SH-SY5Y (cell line): ENCODE results near the gene NELFA.

Experiments
- GATA2 ChIP-seq: IDR thresholded peaks from 2 replicates; pipeline ENCODE4 v1.6.1; 2011; ENCODE audit warnings: mild to moderate bottlenecking, low read depth, low read length
- GATA3 ChIP-seq: IDR thresholded peaks from 2 replicates; pipeline ENCODE4 v1.6.1; 2011; ENCODE audit warnings: low read depth, mild to moderate bottlenecking, low read length, moderate library complexity

NELFA gene

DNA sequence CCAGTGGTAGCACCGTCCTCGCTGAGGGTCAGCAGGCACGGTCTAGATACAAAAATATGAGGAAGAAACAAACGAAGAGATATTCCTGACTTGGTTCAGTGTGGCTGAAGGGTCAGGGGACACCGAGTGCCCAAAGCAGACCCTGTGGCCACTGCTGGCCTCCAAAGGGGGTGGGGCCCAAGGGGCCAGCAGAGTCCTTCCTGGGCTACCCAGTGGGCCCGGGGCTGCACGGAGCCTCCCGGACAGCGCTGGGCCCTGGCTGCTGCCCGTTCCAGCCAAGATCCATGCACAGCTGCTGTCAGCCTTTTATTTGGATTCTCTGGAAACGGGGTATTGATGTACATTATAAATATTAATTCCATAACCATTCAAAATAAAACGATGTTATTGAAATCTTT is 20.4 kb downstream of the NELFA start:
- TF ChIP-seq GATA3, result no peak
- no peak for TF ChIP-seq GATA2

DNA sequence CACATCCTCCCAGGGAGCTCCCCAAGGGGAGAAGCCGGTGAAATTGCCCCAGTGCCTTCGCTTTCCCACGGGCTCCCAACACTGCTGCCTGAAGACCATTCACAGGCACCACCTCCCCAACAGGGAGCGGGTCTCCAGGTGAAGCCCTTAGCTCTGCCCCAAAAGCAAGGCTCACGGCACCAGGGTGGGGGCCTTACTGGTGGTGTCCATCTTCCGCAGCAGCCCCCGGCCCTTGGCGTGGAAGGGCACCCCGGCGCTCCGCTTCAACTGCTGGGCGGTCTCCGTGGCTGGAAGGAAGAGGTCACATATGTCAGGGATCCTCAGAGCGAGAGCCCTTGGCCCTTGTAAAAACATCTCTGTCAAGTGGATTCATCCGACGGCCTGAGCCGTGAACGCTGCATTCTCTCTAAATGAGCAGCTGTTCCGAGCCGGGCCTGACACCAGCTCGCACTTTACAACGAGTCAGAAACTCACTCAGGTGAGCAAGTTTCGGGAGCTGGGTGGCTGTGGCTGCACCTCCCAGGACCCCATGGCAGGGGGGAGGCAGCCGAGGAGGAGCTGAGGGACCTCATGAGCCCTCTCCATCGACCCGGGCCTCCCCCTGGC is 20.9 kb downstream of the NELFA start:
- no peak for TF ChIP-seq GATA3
- no peak for TF ChIP-seq GATA2

DNA sequence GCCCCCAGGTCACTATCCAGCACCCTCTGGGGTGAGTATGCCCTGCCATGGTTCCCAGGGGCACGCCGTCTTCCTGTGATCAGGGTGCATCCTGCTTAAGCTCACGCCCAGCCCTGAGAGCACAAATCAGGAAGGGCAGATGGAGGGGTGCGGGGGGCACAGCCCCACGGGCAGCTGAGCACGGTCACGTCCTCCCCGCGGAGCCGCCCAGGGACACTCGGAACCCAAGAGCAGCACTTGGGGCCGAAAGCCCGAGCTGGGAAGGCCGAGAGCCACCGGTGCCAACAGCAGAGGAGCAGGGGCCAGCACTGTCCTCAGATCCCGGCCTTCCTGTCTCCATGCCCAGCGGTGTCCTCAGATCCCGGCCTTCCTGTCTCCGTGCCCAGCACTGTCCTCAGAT is 21.5 kb downstream of the NELFA start:
- no peak for TF ChIP-seq GATA3
- no peak for TF ChIP-seq GATA2

DNA sequence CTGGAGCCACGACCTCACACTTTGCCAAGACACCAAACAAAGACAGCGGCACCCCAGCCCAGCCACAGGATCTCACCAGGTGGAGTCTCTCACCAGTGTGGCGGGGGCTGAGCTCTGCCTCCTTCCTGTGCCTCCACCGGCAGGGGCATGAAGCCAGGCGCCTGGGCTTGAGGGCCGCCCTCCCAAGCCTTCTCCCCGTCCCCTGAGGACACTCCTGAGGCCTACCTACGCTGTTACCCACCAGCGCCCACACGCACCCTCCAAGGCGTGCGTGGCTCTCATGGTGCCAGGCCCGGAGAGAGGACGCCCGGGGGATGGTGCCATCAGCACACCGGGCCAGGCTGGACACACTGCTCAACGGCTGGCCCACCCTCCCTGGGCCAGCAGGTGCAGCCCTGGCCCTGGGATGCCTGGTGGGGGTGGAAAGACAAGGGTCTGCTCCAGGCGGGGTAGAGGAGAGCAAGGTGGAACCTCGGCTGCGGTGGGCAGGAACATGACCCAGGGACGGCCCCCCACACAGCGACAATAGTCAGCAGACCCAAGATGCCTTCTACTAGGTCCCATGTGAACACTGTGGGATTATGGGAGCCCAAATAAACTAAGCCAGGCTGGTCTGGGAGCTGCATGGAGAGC is 22.1 kb downstream of the NELFA start:
- TF ChIP-seq GATA2 (no peak), GATA3 (no peak)

DNA sequence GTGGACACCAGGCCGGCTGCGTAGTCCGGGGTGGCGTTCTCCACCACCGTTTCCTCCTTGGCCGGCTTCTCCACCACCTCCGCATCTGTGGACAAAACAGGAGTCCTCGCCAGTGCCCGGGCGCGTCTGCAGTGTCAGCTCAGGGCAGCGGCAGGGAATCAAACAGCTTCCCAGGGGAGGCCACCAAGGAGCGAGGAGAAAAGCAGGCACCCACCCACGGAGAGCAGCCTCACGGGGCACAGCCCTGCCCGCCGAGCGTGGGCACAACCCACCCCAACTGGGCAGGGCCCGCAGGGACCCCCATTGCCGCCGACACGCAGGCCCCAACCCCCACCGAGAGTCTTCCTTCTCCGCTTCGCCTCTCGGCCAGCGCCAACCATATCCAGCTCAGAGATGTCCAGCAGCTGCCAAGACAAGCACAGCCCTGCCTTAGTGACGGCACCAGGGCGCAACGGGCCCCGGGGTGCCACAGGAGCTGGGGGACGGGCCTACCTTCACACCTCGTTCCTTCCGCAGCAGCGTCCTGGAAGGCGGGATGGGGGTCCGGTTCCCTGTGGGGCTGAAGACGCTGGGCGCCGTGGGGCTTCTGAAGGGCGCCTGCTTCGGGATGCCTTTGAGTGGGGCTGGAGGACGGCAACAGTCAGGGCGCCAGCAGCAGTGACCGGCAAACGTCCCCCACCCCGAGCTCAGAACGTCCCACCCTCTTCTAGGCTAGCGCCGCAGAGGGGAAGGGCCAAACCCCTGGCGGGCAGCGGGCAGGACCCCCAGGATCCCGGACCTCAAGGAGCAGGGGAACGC is 22.8 kb downstream of the NELFA start:
- TF ChIP-seq GATA3 (no peak), GATA2 (no peak)

DNA sequence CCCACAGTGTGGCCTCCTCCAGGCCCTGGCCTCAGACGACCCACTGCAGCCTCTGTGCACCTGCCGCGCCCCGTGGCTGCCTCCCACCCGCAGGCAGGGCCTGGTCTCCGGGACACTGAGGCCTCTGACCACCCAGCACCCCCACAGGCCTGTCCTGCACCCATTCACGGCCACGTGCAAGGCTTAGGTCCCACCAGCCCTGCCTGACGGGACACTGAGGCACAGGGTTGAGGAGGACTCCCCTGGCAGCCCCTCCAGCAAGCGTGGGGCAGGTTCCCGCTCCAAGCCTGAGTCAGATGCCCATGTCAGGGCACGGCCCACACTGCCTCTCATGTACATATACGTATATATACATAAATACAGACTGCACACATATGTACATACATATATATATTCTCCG is 23.5 kb downstream of the NELFA start:
- no peak for TF ChIP-seq GATA2
- TF ChIP-seq GATA3, result no peak

DNA sequence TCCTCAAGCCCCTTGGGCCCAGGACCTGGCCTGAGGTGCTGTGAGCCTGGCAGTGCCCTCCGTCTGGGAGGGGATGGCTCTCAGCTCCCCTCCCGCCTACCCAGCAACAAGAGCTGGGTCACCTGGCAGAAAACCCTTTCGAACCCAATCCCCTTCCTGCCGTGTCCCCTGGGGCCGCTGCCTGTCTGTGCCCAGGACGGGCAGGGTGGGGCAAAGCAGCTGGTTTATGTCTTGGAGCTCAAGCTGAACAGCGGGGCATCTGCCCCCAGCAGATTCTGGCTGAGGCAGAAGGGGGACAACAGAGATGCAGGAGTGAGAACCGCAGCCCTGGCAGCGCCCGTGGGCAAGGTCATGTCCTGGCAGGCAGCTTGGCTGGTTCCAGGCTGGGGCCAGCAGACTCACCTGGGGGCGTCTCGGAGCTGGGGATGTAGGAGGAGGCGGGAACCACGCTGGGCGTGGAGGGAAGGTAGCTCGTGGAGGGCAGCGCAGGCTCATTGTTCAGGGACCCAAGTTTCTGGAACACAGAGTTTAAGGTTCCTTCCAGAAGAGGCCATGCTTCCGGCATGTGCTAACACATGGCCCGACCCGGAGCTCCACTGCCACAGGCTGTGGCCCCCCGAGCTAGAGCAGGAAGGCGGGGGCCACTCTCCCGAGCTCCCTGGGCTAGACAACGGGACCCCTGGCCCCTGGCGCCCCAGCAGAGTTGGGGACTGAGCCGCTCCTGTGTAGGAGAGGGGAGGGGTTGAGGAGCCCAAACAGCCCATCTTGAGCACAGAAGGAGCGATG is 24.2 kb downstream of the NELFA start:
- no peak for TF ChIP-seq GATA3
- no peak; the same call in 1 of the 2 replicates for TF ChIP-seq GATA2

DNA sequence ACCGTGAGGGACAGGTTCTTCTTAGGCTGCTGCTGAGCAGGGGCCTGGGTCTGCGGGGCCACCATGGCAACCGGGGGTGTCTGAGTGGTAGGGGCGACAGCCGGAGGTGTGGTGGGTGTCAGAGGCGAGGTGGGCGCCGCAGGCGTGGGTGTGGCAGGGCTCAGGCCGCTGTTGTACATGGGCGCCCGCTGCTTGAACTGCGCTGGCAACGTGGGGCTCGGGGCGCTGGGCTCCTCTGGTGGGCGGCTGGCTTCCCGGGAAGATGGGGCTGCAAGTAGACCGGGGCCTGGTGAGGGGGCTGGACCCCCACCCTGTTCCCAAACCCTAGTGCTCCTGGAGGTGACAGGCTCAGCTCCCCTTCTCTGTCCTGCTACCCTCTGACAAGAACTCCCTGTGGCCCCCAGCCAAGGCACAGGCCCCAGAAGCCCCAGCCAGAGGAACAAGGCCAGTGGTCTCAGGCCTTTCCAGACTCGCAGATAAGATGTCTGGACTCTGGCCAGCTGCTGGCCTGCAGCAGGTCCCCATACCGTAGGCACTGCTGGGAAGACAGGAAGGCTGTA is 24.8 kb downstream of the NELFA start:
- no peak for TF ChIP-seq GATA3
- peak; percentile 77 for TF ChIP-seq GATA2

DNA sequence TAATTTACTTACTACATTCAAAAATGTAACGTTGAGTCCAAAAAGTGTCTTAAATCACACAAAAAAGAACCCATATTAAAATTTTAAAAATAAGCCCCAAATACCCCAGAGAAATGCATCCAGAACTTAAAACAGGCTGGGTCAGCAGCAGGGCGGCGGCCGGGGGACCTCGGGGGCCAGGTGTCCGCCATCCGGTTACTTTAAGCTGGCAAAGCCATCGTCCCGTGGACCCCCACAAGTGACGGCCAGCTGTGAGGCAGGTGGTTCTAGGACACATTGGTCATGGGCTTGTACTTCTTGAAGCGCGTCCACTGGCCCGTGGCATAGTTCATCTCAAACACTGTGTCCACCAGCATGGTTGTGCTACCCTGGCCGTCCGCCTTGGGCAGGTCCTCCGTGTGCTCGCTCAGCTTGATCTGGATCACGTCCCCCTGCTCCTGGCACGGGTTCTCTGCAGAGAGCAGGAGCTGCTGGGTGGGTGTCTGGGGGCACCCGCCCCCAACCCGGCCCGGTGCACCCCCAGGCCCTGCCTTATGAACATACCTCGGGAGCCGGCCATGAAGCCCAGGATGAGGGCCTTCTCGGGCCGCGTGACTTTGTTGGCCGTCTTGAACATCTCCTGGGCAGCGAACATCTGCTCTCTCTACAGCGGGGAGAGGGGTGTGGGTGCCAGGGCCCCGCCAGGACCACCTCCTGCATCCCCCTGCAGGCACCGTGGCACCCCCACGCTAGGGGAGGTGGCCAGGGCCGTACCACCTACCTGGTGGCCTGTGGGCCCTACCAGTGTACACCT is 25.5 kb downstream of the NELFA start:
- TF ChIP-seq GATA2 (no peak), GATA3 (no peak)

DNA sequence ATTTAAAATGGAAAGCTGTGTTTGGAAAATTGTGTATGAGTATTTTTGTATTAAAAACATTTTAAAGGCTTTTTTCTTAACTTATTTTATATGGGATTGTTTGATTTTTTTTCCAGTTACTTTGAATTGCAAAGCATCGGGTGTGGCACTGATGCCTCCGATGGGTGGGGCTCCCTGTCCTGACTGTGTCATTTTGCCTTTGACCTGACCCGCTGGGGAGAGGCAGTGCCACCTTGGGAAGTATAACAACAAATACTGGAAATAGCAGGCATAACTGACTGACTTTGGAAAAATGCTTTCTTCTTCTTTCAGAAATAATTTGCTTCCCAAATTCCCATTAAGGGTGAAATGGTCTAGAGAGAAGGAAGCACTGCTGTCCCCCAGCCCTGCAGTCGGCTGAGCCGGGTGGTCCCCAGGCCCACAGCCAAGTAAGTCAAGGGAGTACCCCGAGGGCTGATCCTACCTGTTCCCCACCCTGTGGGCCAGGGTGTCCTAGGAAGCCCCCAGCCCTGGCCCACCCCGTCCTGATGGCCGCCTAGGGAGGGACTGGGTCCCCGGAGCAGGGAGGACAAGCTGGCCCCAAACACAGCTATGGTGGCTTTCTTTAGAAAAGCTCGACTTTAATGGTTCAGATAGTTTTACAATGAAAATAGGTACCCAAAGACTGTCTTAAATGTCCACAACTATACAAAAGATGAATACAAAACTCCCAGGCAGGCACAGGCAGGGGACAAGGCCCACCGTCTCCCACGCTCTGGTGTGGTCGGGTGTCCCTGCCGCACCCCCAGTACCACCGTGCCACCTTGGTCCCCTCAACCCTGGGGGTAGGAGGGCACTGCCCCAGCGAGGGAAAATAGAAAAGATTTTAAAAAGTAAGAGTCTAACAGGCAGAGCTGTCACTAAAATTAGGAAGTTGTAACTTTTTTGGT is 26.4 kb downstream of the NELFA start:
- TF ChIP-seq GATA3, result no peak

DNA sequence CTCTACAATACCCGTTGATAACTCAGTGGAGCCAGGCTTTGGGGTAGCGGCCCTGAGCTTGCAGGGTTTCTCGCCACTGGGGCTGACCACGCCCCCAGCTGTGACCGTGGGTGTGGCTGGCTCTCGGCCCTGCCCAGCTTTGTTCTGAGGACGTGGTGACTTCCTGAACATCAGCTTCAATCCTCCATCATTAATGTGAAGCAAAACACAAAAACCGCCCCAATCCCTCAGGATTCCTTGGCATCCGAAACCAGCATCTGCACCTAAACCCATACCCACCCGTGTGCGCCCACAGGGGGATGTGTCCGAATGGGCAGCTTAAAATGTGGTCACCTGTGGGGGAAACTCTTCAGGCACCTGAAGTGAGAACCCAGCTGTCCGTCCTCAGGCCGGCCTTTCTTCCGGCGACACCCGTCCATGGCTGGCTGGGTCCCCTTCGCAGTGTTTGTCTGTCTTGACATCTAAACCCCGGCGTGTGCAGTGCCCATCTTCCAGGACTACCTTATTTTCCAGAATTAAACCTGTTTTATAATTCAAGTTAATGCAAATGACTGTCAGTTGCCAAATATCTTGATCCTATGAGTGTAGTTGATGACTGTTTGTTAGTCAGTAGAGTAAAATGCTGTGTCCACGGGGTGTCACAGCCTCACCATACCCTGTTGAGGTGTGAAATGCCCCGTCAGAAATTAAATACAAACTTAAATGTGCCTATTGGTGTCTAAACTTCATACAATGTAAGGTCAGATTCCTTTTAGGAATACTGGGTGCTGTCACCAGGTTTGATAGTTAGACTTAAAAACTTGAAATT is 27.3 kb downstream of the NELFA start:
- TF ChIP-seq GATA3 (no peak), GATA2 (no peak)
